HepG2 (cell line): ENCODE results near the gene TIMM44. TPM values are rescaled to one million over a fixed set of nuclear protein-coding genes. Genes with fewer than 3 reads are reported as not detected.

Experiments used
- ATAC-seq: fragments of 200-7000 bp; cut with Tn5 transposase; 3 replicates; pipeline ENCODE4 v1.9.1; 2020; ENCODE audit warnings: mild to moderate bottlenecking, moderate library complexity
- BruUV-seq: library from RNA; stranded (reverse); fragments of 400-500 nt; replicated peaks from 2 replicates; lab custom pipeline; 2021; lab: Mats Ljungman, UMichigan
- CTCF ChIA-PET: fragments of 300-600 bp; formaldehyde crosslinking; extraction: SDS; loops from one replicate; lab custom pipeline; 2021; ENCODE audit warnings: low total read pairs, inconsistent platforms, low intra/inter-chr PET ratio; lab: Yijun Ruan, JAX
- POLR2A ChIA-PET: fragments of 350-600 bp; sonication (Branson Sonifier 250); formaldehyde crosslinking; loops from one replicate; lab custom pipeline; 2020; ENCODE audit warnings: antibody characterized with exemption, inconsistent platforms; lab: Yijun Ruan, JAX
- DNase-seq: peaks from one replicate; pipeline ENCODE4 v3.0.0-alpha.2; 2015; ENCODE audit warnings: low spot score
- FAIRE-seq: peaks from 3 replicates; lab custom pipeline; 2011; peaks lifted over from hg19 to GRCh38; lab: Jason Lieb, UNC
- H2AFZ ChIP-seq: one replicate; pipeline ENCODE4 v1.6.1; 2011; ENCODE audit warnings: low read length, inconsistent platforms
- H3K27ac ChIP-seq: fragments of 300-600 bp; 3 replicates; pipeline ENCODE4 v1.8.0; 2011; ENCODE audit warnings: mixed run types, mild to moderate bottlenecking, mixed read lengths, low read length, inconsistent platforms; ENCODE audit not compliant: insufficient read depth; ENCODE audit errors: extremely low read length
- H3K27me3 ChIP-seq, 2 experiments: fragments of 200-600 bp in 1 of 2; 2 replicates in 1 of 2; 3 replicates in 1 of 2; pipeline versions ENCODE4 v1.6.0 to v1.8.0; 2011; ENCODE audit warnings: low read length in 2 of 2, mild to moderate bottlenecking in 2 of 2, moderate library complexity in 2 of 2, inconsistent platforms in 1 of 2; ENCODE audit not compliant: insufficient read depth in 2 of 2, control insufficient read depth in 1 of 2
- H3K36me3 ChIP-seq, 2 experiments: fragments of 200-600 bp in 1 of 2; replicated peaks in 1 of 2; 2 replicates in 1 of 2; 3 replicates in 1 of 2; pipeline versions ENCODE4 v1.5.1 to v1.8.0; 2011; ENCODE audit warnings: low read length in 2 of 2, inconsistent platforms in 1 of 2; ENCODE audit not compliant: insufficient read depth in 2 of 2, control insufficient read depth in 1 of 2
- H3K4me1 ChIP-seq: 2 replicates; pipeline ENCODE4 v1.5.1; 2012; ENCODE audit warnings: low read length, inconsistent platforms; ENCODE audit not compliant: insufficient read depth
- H3K4me2 ChIP-seq: 2 replicates; pipeline ENCODE4 v1.6.0; 2011; ENCODE audit warnings: low read depth, low read length, inconsistent platforms
- H3K4me3 ChIP-seq, 3 experiments: fragments of 200-600 bp in 1 of 3; sonication (generic), shearing (Covaris generic) in 1 of 3; replicated peaks in 1 of 3; 2 replicates each; pipeline ENCODE4 v1.5.1; 2011 to 2016; ENCODE audit warnings: low read length in 3 of 3, inconsistent platforms in 2 of 3, low read depth in 2 of 3, mild to moderate bottlenecking in 2 of 3, control low read depth in 1 of 3, mixed read lengths in 1 of 3; ENCODE audit not compliant: insufficient read depth in 1 of 3
- H3K79me2 ChIP-seq: one replicate; pipeline ENCODE4 v1.6.1; 2011; ENCODE audit warnings: low read length, inconsistent platforms; ENCODE audit not compliant: insufficient read depth
- H3K9ac ChIP-seq: 2 replicates; pipeline ENCODE4 v1.6.0; 2011; ENCODE audit warnings: mild to moderate bottlenecking, low read depth, low read length, inconsistent platforms; ENCODE audit not compliant: insufficient read depth
- H3K9me3 ChIP-seq: 2 replicates; pipeline ENCODE4 v1.5.1; 2012; ENCODE audit warnings: mild to moderate bottlenecking, low read length
- H4K20me1 ChIP-seq: 2 replicates; pipeline ENCODE4 v1.6.0; 2011; ENCODE audit warnings: inconsistent platforms, mild to moderate bottlenecking, low read length, moderate library complexity; ENCODE audit not compliant: insufficient read depth
- HNRNPL ChIP-seq: fragments of 200-400 bp; formaldehyde crosslinking; IDR thresholded peaks from 2 replicates; pipeline ENCODE4 v1.6.1; 2017; ENCODE audit warnings: mild to moderate bottlenecking, low read depth, low read length
- KDM6A ChIP-seq: IDR thresholded peaks from 2 replicates; pipeline ENCODE4 v1.6.1; 2016; ENCODE audit warnings: low read depth
- SCMH1 ChIP-seq: sonication (generic); formaldehyde crosslinking; IDR thresholded peaks from 2 replicates; pipeline ENCODE4 v1.9.0; 2021; ENCODE audit warnings: missing genetic modification reagents, mild to moderate bottlenecking, borderline replicate concordance
- ZFX ChIP-seq: sonication (generic); formaldehyde crosslinking; IDR thresholded peaks from 2 replicates; pipeline ENCODE4 v1.4.0; 2020; ENCODE audit warnings: mild to moderate bottlenecking, low read depth, missing genetic modification reagents, moderate library complexity
- ZFY ChIP-seq: sonication (generic); formaldehyde crosslinking; IDR thresholded peaks from 2 replicates; pipeline ENCODE4 v1.4.0; 2020; ENCODE audit warnings: missing genetic modification reagents
- ZNF143 ChIP-seq: sonication (generic); formaldehyde crosslinking; IDR thresholded peaks from 2 replicates; pipeline ENCODE4 v1.4.0; 2020; ENCODE audit warnings: missing genetic modification reagents
- ZNF546 ChIP-seq: sonication (generic); formaldehyde crosslinking; conservative IDR thresholded peaks from 2 replicates; pipeline ENCODE4 v1.8.1; 2023; ENCODE audit warnings: mild to moderate bottlenecking, missing genetic modification reagents
- ZNF598 ChIP-seq: sonication (generic); formaldehyde crosslinking; IDR thresholded peaks from 2 replicates; pipeline ENCODE4 v1.5.1; 2020; ENCODE audit warnings: mild to moderate bottlenecking, missing genetic modification reagents, borderline replicate concordance
- ZNF678 ChIP-seq: sonication (generic); formaldehyde crosslinking; IDR thresholded peaks from 2 replicates; pipeline ENCODE4 v1.4.0; 2020; ENCODE audit warnings: mild to moderate bottlenecking, missing genetic modification reagents
- WGBS: methylation state at CpG from one replicate; pipeline ENCODE4 v1.1.6; 2017; ENCODE audit warnings: low lambda C conversion rate; 5-methylcytosine and 5-hydroxymethylcytosine counted together
- in situ Hi-C: cut with HindIII; loops from 2 replicates; pipeline ENCODE4 v1.10.0; 2017; ENCODE audit warnings: low pct_unique_long_range_greater_than_20kb; ENCODE audit not compliant: extremely low pct_ligation_motif_present
- intact Hi-C: fragments of 100-400 bp; cut with micrococcal nuclease; formaldehyde crosslinking; loops from one replicate; pipeline ENCODE4 v1.10.0; 2022; ENCODE audit not compliant: unreplicated experiment
- polyA plus RNA-seq, 8 experiments: library from polyadenylated mRNA; depleted of rRNA in 3 of 8; stranded (reverse) in 7 of 8; unstranded in 1 of 8; fragments of >200 nt; fragmentation: Illumina TruSeq in 4 of 8; extraction: Trizol in 4 of 8; gene quantifications; 2 replicates each; pipeline versions ENCODE4 v1.2.1 to v1.2.3, GENCODE V29; 2011 to 2016; ENCODE audit warnings: low read depth in 4 of 8, missing spikeins in 1 of 8, mixed read lengths in 1 of 8; ENCODE audit not compliant: insufficient read depth in 1 of 8
- total RNA-seq, 5 experiments: library from RNA; depleted of rRNA; stranded (reverse); fragments of >200 nt; fragmentation: Illumina TruSeq; extraction: Trizol; gene quantifications; 2 replicates each; pipeline ENCODE4 v1.2.3, GENCODE V29; 2016; ENCODE audit warnings: low read depth in 1 of 5
- TF ChIP-seq, protein P1 (sequence below): sonication (generic); formaldehyde crosslinking; IDR thresholded peaks from 2 replicates; pipeline ENCODE4 v1.8.1; 2023; ENCODE audit warnings: mild to moderate bottlenecking, missing genetic modification reagents, borderline replicate concordance
- TF ChIP-seq, protein P2 (sequence below): sonication (generic); formaldehyde crosslinking; IDR thresholded peaks from 2 replicates; pipeline ENCODE4 v1.5.0; 2020; ENCODE audit warnings: mild to moderate bottlenecking, missing genetic modification reagents, moderate library complexity
- TF ChIP-seq, protein P3 (sequence below): sonication (generic); formaldehyde crosslinking; IDR thresholded peaks from 2 replicates; pipeline ENCODE4 v1.5.1; 2020; ENCODE audit warnings: mild to moderate bottlenecking, missing genetic modification reagents, moderate library complexity
- TF ChIP-seq, protein P4 (sequence below): sonication (generic); formaldehyde crosslinking; IDR thresholded peaks from 2 replicates; pipeline ENCODE4 v1.5.1; 2020; ENCODE audit warnings: mild to moderate bottlenecking, missing genetic modification reagents, moderate library complexity

The TIMM44 gene
- total and polyA plus RNA-seq, 2 of the 13 experiments (the other 11 are each of a cell fraction or from before 2014, with no cell fraction given): 42.9 to 72.6 TPM

DNA sequence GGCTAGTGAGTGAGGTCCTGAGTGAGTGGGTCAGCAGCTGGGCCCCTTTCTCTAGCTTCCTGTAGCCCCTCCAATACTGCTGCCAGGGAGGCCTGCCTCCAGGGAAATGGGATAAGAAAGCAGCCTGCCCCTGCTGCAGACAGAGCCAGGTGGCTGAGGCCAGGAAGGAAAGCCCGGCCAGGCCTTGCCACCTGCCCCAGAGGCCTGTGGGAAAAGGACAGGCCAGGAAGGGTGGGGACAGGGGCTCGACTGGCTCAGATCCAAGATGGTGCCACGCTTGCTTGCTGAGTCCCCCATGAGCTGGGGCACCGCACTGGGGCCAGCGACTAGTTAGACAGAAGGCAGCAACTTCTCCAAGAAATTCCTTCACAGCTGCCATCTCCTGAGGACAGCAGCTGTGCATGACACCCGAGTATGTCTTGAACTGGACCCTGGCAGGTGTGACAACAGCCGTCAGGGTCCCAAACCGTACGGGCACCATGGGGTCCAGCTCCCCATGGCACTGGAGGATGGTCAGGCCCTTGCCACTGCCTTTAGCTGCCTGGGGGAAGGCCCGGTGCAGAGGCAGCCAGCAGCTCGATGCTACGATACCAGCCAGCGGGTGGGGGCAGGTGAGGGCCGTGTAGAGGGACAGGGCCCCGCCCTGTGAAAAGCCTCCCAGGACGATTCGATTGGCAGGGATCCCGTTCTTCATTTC lies 64.2 kb downstream of the TIMM44 start:
- Histone ChIP-seq H3K9ac (0 out of 2 replicates have a peak overlapping the region, but pooled peaks have one; percentile 39), H3K4me1 (peaks cover 30% of the 10 kb centered on the region), H3K9me3 (no peaks in the 10 kb centered on the region), H4K20me1 (no peaks in the 10 kb centered on the region), H2AFZ (peak overlapping the region; percentile 27), H3K4me2 (peak overlapping the region; percentile 50), H3K4me3 (peak overlapping the region in 1 of 3 experiments; percentile 43; a peak in 1 of 6 replicates), H3K36me3 (no peaks in the 10 kb centered on the region), H3K27ac (no peak overlapping the region), H3K27me3 (peaks cover 0 to 4% of the 10 kb centered on the region in 2 experiments; a peak in 2 of 5 replicates), H3K79me2 (no peaks in the 10 kb centered on the region)
- DNase-seq: no peak
- WGBS: 13% methylated on average over 3 of the region's 18 CpGs
- ChIA-PET POLR2A (interaction anchor here (1.0 to 1.7 kb wide), 5 partner anchors 8 to 18 kb away, joined by 3 to 5 read pairs (median 3); partner anchors contain the start of gene LRRC8E), CTCF (no interaction called here)
- intact Hi-C loops (loop anchor here (10.0 kb wide), 1 partner anchor 1144 kb away; the partner anchor contains the start of genes GPR108 and TRIP10), in situ Hi-C loops (no loop called here)
- no TSS peak for BruUV-seq
- FAIRE-seq: no peak
- ATAC-seq: peak; percentile 66
- TF ChIP-seq, protein P1, sequence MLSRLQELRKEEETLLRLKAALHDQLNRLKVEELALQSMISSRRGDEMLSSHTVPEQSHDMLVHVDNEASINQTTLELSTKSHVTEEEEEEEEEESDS (CRISPR knock-in tag): no peak
- TF ChIP-seq ZNF598 (CRISPR knock-in tag): 0 out of 2 replicates have a peak, but pooled peaks have one; percentile 48
- TF ChIP-seq, protein P2, sequence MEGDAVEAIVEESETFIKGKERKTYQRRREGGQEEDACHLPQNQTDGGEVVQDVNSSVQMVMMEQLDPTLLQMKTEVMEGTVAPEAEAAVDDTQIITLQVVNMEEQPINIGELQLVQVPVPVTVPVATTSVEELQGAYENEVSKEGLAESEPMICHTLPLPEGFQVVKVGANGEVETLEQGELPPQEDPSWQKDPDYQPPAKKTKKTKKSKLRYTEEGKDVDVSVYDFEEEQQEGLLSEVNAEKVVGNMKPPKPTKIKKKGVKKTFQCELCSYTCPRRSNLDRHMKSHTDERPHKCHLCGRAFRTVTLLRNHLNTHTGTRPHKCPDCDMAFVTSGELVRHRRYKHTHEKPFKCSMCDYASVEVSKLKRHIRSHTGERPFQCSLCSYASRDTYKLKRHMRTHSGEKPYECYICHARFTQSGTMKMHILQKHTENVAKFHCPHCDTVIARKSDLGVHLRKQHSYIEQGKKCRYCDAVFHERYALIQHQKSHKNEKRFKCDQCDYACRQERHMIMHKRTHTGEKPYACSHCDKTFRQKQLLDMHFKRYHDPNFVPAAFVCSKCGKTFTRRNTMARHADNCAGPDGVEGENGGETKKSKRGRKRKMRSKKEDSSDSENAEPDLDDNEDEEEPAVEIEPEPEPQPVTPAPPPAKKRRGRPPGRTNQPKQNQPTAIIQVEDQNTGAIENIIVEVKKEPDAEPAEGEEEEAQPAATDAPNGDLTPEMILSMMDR: peak; percentile 13; the same call in 1 of the 2 replicates
- TF ChIP-seq, protein P3, sequence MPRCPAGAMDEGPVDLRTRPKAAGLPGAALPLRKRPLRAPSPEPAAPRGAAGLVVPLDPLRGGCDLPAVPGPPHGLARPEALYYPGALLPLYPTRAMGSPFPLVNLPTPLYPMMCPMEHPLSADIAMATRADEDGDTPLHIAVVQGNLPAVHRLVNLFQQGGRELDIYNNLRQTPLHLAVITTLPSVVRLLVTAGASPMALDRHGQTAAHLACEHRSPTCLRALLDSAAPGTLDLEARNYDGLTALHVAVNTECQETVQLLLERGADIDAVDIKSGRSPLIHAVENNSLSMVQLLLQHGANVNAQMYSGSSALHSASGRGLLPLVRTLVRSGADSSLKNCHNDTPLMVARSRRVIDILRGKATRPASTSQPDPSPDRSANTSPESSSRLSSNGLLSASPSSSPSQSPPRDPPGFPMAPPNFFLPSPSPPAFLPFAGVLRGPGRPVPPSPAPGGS (CRISPR knock-in tag): 0 out of 2 replicates have a peak, but pooled peaks have one; percentile 57
- no peak for TF ChIP-seq ZNF546
- no peak for TF ChIP-seq SCMH1
- TF ChIP-seq ZNF678: no peak
- TF ChIP-seq ZFX: peak; percentile 66
- TF ChIP-seq KDM6A (CRISPR knock-in tag): no peak
- peak; percentile 65; the same call in 1 of the 2 replicates for TF ChIP-seq ZNF143 (CRISPR knock-in tag)
- TF ChIP-seq, protein P4, sequence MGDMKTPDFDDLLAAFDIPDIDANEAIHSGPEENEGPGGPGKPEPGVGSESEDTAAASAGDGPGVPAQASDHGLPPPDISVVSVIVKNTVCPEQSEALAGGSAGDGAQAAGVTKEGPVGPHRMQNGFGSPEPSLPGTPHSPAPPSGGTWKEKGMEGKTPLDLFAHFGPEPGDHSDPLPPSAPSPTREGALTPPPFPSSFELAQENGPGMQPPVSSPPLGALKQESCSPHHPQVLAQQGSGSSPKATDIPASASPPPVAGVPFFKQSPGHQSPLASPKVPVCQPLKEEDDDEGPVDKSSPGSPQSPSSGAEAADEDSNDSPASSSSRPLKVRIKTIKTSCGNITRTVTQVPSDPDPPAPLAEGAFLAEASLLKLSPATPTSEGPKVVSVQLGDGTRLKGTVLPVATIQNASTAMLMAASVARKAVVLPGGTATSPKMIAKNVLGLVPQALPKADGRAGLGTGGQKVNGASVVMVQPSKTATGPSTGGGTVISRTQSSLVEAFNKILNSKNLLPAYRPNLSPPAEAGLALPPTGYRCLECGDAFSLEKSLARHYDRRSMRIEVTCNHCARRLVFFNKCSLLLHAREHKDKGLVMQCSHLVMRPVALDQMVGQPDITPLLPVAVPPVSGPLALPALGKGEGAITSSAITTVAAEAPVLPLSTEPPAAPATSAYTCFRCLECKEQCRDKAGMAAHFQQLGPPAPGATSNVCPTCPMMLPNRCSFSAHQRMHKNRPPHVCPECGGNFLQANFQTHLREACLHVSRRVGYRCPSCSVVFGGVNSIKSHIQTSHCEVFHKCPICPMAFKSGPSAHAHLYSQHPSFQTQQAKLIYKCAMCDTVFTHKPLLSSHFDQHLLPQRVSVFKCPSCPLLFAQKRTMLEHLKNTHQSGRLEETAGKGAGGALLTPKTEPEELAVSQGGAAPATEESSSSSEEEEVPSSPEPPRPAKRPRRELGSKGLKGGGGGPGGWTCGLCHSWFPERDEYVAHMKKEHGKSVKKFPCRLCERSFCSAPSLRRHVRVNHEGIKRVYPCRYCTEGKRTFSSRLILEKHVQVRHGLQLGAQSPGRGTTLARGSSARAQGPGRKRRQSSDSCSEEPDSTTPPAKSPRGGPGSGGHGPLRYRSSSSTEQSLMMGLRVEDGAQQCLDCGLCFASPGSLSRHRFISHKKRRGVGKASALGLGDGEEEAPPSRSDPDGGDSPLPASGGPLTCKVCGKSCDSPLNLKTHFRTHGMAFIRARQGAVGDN (CRISPR knock-in tag): peak; percentile 81
- peak; percentile 52; the same call in 1 of the 2 replicates for TF ChIP-seq ZFY (CRISPR knock-in tag)
- 0 out of 2 replicates have a peak, but pooled peaks have one; percentile 12 for TF ChIP-seq HNRNPL
